Aorta (tissue), 5 donors: Measurements from ENCODE around the gene PRSS36. TPM values are rescaled to one million over a fixed set of nuclear protein-coding genes. Genes with fewer than 3 reads are reported as not detected.

Experiments
- ATAC-seq: fragments of 200-7000 bp; cut with Tn5 transposase; one replicate; pipeline ENCODE4 v1.9.1; 2022; ENCODE audit warnings: moderate library complexity; ENCODE audit not compliant: low FRiP score
- DNase-seq, 2 donors: peaks; one replicate each; pipeline ENCODE4 v3.0.0-alpha.2; 2020
- H3K27ac ChIP-seq, 2 donors: one replicate each; pipeline ENCODE4 v1.5.1; 2013; ENCODE audit warnings: low read length in 2 of 2, mild to moderate bottlenecking in 2 of 2, moderate library complexity in 2 of 2, control low read depth in 1 of 2, inconsistent platforms in 1 of 2, low read depth in 1 of 2
- H3K27me3 ChIP-seq, 2 donors: one replicate each; pipeline ENCODE4 v1.6.1; 2013; ENCODE audit warnings: control low read depth in 1 of 2, low read length in 1 of 2, mild to moderate bottlenecking in 1 of 2, moderate library complexity in 1 of 2; ENCODE audit not compliant: insufficient read depth in 2 of 2, control insufficient read depth in 1 of 2
- H3K36me3 ChIP-seq, 2 donors: one replicate each; pipeline ENCODE4 v1.6.1; 2013; ENCODE audit warnings: control low read depth in 1 of 2, low read length in 1 of 2, mild to moderate bottlenecking in 1 of 2; ENCODE audit not compliant: insufficient read depth in 2 of 2, control insufficient read depth in 1 of 2
- H3K4me1 ChIP-seq, 2 donors: one replicate each; pipeline ENCODE4 v1.6.1; 2013; ENCODE audit warnings: low read length in 2 of 2, control low read depth in 1 of 2, mild to moderate bottlenecking in 1 of 2, moderate library complexity in 1 of 2; ENCODE audit not compliant: insufficient read depth in 2 of 2, control insufficient read depth in 1 of 2
- H3K4me3 ChIP-seq, 2 donors: one replicate each; pipeline ENCODE4 v1.5.1; 2013; ENCODE audit warnings: low read length in 2 of 2, control low read depth in 1 of 2, mild to moderate bottlenecking in 1 of 2
- H3K9me3 ChIP-seq: one replicate; pipeline ENCODE4 v1.6.1; 2013; ENCODE audit warnings: mild to moderate bottlenecking, low read length; ENCODE audit not compliant: control insufficient read depth
- WGBS, 2 donors: extraction: QIAGEN DNeasy Blood & Tissue Kit; methylation state at CpG; one replicate each; pipeline ENCODE4 v1.1.7; 2013; 5-methylcytosine and 5-hydroxymethylcytosine counted together
- intact Hi-C, 2 donors: fragments of 100-400 bp; cut with DNase I; formaldehyde crosslinking; loops; one replicate each; pipeline versions ENCODE4 v1.14.2 to v1.15.0; 2022
- polyA plus RNA-seq, 2 donors: library from polyadenylated mRNA; stranded (reverse); fragments of 200-250 nt; gene quantifications; one replicate each; pipeline ENCODE4 v1.2.3, GENCODE V29; 2013
- total RNA-seq, 2 donors: library from RNA; stranded (reverse); fragmentation: NEBNext Ultra II Directional; extraction: Animal tissue kit (Norgen Biotek cat#: 25700); gene quantifications; one replicate each; pipeline ENCODE4 v1.2.1, GENCODE V29; 2021
- donor health status: healthy with polysubstance abuse.
- donor health status: Bipolar disorder and iron deficiency.
- donor health status: DM: no; HTN: no; CAD: no.
- donor health status: DM: no; HTN: no; CAD: no.
- donor health status: DM: yes; HTN: yes; CAD: no.

Gene PRSS36
- total and polyA plus RNA-seq, 4 donors, result 3.5 to 8.8 (median 4.7) TPM

- Histone ChIP-seq H3K27me3 (no peaks in the 10 kb centered on the region), H3K4me1 (peaks cover 0 to 5% of the 10 kb centered on the region in 2 donors), H3K4me3 (no peak overlapping the region), H3K27ac (no peak overlapping the region), H3K9me3 (no peaks in the 10 kb centered on the region), H3K36me3 (peaks cover 18 to 25% of the 10 kb centered on the region in 2 donors)
- ATAC-seq, result no peak
- 75 to 76% methylated on average over 10 of the region's 10 CpGs for whole genome bisulfite sequencing, 2 donors
- intact Hi-C loops, result loop anchor here (10.0 kb wide), 1 partner anchor 258 kb away; the partner anchor contains the start of gene ZNF843 (in 2 of the 2)
- DNase-seq, result peak in 1 of 2 donors; percentile 14
Measured at GRCh38 chr16:31186930-31187807, 37.3 kb upstream of the PRSS36 start.

- no peak for ATAC-seq
- intact Hi-C loops, result loop anchor here (10.0 kb wide), 1 partner anchor 259 kb away; the partner anchor contains the start of gene ZNF843 (in 2 of the 2)
Measured at GRCh38 chr16:31186176-31186575, 36.3 kb upstream of the PRSS36 start.

DNA sequence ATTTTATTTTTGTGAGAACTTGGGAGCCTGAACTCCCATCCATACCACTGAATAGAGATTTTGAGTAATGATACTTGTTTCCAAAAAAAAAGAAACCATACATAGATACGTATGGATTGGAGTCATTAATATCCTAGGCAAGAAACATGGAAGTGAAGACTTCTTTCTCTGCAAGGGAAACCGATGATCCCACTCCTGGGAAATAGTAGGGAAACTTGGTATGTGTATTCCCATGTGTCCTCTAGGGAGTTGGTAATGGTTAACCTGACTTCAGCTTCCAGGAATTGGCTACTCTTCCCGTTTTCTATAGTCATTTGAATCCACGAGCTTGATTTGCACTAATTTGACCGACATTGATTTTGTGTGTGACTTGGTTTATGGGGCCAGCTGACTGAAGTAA, 35.5 kb upstream of the PRSS36 start:
- 58 to 60% methylated on average over 5 of the region's 5 CpGs for WGBS, 2 donors
- Histone ChIP-seq H3K9me3 (no peaks in the 10 kb centered on the region), H3K4me1 (peaks cover 0 to 5% of the 10 kb centered on the region in 2 donors), H3K4me3 (no peak overlapping the region), H3K27me3 (no peaks in the 10 kb centered on the region), H3K27ac (no peak overlapping the region), H3K36me3 (peaks cover 13 to 17% of the 10 kb centered on the region in 2 donors)
- DNase-seq, result no peak
- ATAC-seq, result no peak
- intact Hi-C loops, result loop anchor here (10.0 kb wide), 1 partner anchor 259 kb away; the partner anchor contains the start of gene ZNF843 (in 2 of the 2)

More at GRCh38 chr16:31186176-31186575, 36.3 kb upstream of the PRSS36 start:
- Histone ChIP-seq H3K27ac (no peak overlapping the region), H3K9me3 (no peaks in the 10 kb centered on the region), H3K36me3 (peaks cover 18 to 23% of the 10 kb centered on the region in 2 donors), H3K27me3 (no peaks in the 10 kb centered on the region), H3K4me3 (no peak overlapping the region), H3K4me1 (peaks cover 0 to 5% of the 10 kb centered on the region in 2 donors)
- 74 to 76% methylated on average over 7 of the region's 7 CpGs for WGBS, 2 donors
- no peak for DNase-seq

- ATAC-seq (no peak), DNase-seq (no peak)
- Histone ChIP-seq H3K4me1 (peaks cover 0 to 5% of the 10 kb centered on the region in 2 donors), H3K27ac (no peak overlapping the region), H3K27me3 (peaks cover 0 to 2% of the 10 kb centered on the region in 2 donors), H3K9me3 (no peaks in the 10 kb centered on the region), H3K36me3 (peaks cover 12 to 13% of the 10 kb centered on the region in 2 donors), H3K4me3 (no peak overlapping the region)
- intact Hi-C loops, result loop anchor here (5.0 to 10.0 kb wide), 2 partner anchors 260 to 682 kb away; partner anchors contain the start of gene ZNF843 (in 2 of the 2)
- 92 to 94% methylated on average over 14 of the region's 14 CpGs for WGBS, 2 donors
Measured at GRCh38 chr16:31184888-31185287, 35.0 kb upstream of the PRSS36 start.

- 49 to 51% methylated on average over 10 of the region's 10 CpGs for WGBS, 2 donors
- intact Hi-C loops, result loop anchor here (5.0 to 10.0 kb wide), 2 partner anchors 261 to 684 kb away; partner anchors contain the start of gene ZNF843 (in 2 of the 2)
- Histone ChIP-seq H3K4me3 (no peak overlapping the region), H3K27ac (no peak overlapping the region), H3K27me3 (peaks cover 0 to 2% of the 10 kb centered on the region in 2 donors), H3K36me3 (peaks cover 10% of the 10 kb centered on the region in 2 donors), H3K9me3 (no peaks in the 10 kb centered on the region), H3K4me1 (peaks cover 0 to 5% of the 10 kb centered on the region in 2 donors)
- DNase-seq (no peak), ATAC-seq (no peak)
Measured at GRCh38 chr16:31183432-31184428, 33.9 kb upstream of the PRSS36 start.

GRCh38 chr16:31182391-31182790, 32.5 kb upstream of the PRSS36 start:
- intact Hi-C loops, result loop anchor here (5.0 to 10.0 kb wide), 2 partner anchors 262 to 685 kb away; partner anchors contain the start of gene ZNF843 (in 2 of the 2)
- ATAC-seq, result no peak
- H3K4me1 ChIP-seq, result peaks cover 0 to 5% of the 10 kb centered on the region in 2 donors
- no peak overlapping the region for H3K27ac ChIP-seq
- H3K4me3 ChIP-seq, result no peak overlapping the region
- no peak for DNase-seq
- H3K36me3 ChIP-seq, result peaks cover 10% of the 10 kb centered on the region in 2 donors
- 11 to 20% methylated on average over 7 of the region's 7 CpGs for WGBS, 2 donors
- H3K27me3 ChIP-seq, result peaks cover 0 to 2% of the 10 kb centered on the region in 2 donors
- no peaks in the 10 kb centered on the region for H3K9me3 ChIP-seq

DNA sequence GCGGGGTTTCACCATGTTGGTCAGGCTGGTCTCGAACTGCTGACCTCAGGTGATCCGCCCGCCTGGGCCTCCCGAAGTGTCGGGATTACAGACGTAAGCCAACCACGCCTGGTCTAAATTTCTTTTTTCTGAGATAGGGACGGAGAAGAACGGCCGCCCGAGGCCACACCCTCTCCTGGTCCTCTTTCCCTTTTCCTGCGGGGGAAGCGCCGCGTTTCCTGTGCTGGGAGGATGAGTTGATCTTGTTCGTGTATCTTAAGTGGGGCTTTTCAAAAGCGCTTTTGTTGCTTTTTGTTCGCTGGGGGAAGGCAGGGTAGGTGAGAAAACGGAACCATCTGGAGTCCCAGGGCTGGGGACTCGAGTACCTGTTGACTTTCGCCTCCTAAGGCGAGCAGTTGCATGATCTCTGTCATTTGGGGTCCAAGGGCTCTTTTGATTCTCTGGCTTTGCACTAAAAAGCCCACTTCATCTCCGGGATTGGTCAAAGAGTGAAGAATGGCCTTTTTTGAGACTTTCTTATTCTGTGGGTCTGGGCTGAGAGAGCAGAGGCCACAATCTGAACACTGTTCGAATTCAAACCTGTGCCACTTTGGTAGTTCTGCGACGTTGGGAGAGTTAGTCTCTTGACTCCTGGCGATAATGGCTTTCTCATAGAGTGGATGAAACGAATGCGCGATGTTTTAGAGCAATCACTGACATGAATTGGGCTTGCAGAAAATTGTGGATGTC, 31.4 kb upstream of the PRSS36 start:
- no peak for ATAC-seq
- H3K9me3 ChIP-seq, result no peaks in the 10 kb centered on the region
- 6% methylated on average over 31 of the region's 31 CpGs for WGBS, 2 donors
- H3K27me3 ChIP-seq, result peaks cover 0 to 2% of the 10 kb centered on the region in 2 donors
- intact Hi-C loops, result loop anchor here (5.0 to 10.0 kb wide), 2 partner anchors 264 to 686 kb away; partner anchors contain the start of gene ZNF843 (in 2 of the 2)
- DNase-seq, result peak; percentile 62 to 82
- no peak overlapping the region for H3K27ac ChIP-seq
- peak overlapping the region; percentile 45 to 85 for H3K4me3 ChIP-seq
- H3K4me1 ChIP-seq, result peaks cover 0 to 5% of the 10 kb centered on the region in 2 donors
- H3K36me3 ChIP-seq, result peaks cover 7 to 8% of the 10 kb centered on the region in 2 donors
